Muscle of leg (tissue), 11 donors: ENCODE measurements around the gene DUSP28. TPM values are rescaled to one million over a fixed set of nuclear protein-coding genes. Genes with fewer than 3 reads are reported as not detected.

Experiments used
- DNase-seq: peaks from one replicate; pipeline ENCODE4 v3.0.0; 2013
- H3K27ac ChIP-seq: one replicate; pipeline ENCODE4 v1.5.1; 2013; ENCODE audit warnings: mild to moderate bottlenecking, low read length, control low read depth
- H3K27me3 ChIP-seq: one replicate; pipeline ENCODE4 v1.6.1; 2013; ENCODE audit warnings: low read length; ENCODE audit not compliant: control insufficient read depth, insufficient read depth
- H3K36me3 ChIP-seq: one replicate; pipeline ENCODE4 v1.6.1; 2013; ENCODE audit warnings: low read length; ENCODE audit not compliant: control insufficient read depth, insufficient read depth
- H3K4me1 ChIP-seq: one replicate; pipeline ENCODE4 v1.6.1; 2013; ENCODE audit warnings: low read length; ENCODE audit not compliant: control insufficient read depth, insufficient read depth
- H3K4me3 ChIP-seq: one replicate; pipeline ENCODE4 v1.5.1; 2013; ENCODE audit warnings: low read length, control low read depth
- H3K9me3 ChIP-seq: replicated peaks from 2 replicates; pipeline ENCODE4 v1.6.1; 2013; ENCODE audit warnings: low read depth, low read length; ENCODE audit not compliant: control insufficient read depth
- WGBS: methylation state at CpG from one replicate; pipeline ENCODE4 v1.1.5; 2013; ENCODE audit warnings: missing lambda C conversion rate; ENCODE audit not compliant: insufficient coverage; 5-methylcytosine and 5-hydroxymethylcytosine counted together
- polyA plus RNA-seq, 8 donors: library from polyadenylated mRNA; unstranded; fragments of 120-200 nt; gene quantifications; one replicate each; pipeline versions ENCODE4 v1.2.1 to v1.2.3, GENCODE V29; 2013; ENCODE audit warnings: inconsistent platforms in 1 of 8, low replicate concordance in 1 of 8; ENCODE audit not compliant: insufficient read length in 8 of 8, insufficient read depth in 1 of 8
- total RNA-seq: library from RNA; stranded (reverse); fragments of 120-200 nt; gene quantifications from one replicate; pipeline ENCODE4 v1.2.4, GENCODE V29; 2013

The DUSP28 gene
- total and polyA plus RNA-seq, 9 donors, result 6.6 to 13.5 (median 10.7) TPM

DNA sequence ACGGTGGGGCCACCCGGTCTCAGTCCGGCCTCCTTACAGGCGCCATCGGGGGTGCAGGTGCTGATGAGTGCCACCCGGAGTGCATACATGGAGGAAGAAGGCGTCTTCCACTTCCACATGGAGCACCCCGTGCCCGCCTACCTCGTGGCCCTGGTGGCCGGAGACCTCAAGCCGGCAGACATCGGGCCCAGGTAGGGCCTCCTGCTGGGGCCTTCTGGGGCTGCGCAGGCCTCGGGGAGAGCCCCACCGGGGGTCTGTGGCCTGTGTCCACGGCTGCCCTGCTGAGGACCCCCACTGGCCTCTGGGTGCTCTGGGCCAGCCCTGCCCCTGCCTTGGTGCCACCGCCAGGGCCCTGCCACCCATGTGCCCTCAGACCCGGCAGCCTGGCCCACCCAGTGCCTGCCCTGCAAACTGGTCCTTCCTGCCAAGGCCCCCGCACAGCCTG lies 12.9 kb downstream of the DUSP28 start:
- Histone ChIP-seq H3K9me3 (no peaks in the 10 kb centered on the region), H3K27me3 (no peaks in the 10 kb centered on the region), H3K27ac (no peak overlapping the region), H3K4me3 (no peak overlapping the region), H3K36me3 (peaks cover 43% of the 10 kb centered on the region), H3K4me1 (peaks cover 15% of the 10 kb centered on the region)
- 87% methylated on average over 17 of the region's 20 CpGs for WGBS
- DNase-seq, result no peak

DNA sequence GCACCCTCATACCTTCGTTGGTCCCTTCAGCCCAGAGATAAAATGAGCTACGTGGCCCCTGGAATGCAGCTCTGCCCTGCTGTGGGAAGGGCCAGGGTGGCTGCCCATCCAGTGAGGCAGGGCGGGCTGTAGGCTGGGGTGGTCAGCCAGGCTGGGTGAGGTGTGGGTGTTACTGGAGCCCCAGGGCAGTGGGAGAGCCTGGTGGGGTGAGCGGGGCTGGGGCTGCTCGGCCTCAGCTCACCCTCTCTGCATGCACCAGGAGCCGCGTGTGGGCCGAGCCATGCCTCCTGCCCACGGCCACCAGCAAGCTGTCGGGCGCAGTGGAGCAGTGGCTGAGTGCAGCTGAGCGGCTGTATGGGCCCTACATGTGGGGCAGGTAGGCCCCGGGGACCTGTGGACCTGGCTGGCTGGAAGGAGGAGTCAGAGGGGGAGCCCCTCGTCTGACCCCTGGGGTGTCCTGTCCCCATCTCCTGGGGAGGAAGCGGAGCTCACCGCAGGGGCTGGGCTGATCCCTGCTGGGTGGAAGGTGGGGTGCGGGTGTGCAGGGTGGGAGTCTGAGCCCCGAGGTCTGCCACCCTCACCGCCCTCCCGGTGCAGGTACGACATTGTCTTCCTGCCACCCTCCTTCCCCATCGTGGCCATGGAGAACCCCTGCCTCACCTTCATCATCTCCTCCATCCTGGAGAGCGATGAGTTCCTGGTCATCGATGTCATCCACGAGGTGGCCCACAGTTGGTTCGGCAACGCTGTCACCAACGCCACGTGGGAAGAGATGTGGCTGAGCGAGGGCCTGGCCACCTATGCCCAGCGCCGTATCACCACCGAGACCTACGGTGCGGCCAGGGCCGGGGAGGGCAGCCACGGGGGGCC lies 13.6 kb downstream of the DUSP28 start:
- H3K4me3 ChIP-seq, result no peak overlapping the region
- WGBS, result 87% methylated on average over 32 of the region's 37 CpGs
- no peaks in the 10 kb centered on the region for H3K9me3 ChIP-seq
- H3K36me3 ChIP-seq, result peaks cover 48% of the 10 kb centered on the region
- H3K27ac ChIP-seq, result no peak overlapping the region
- H3K27me3 ChIP-seq, result no peaks in the 10 kb centered on the region
- DNase-seq, result no peak
- peaks cover 15% of the 10 kb centered on the region for H3K4me1 ChIP-seq

DNA sequence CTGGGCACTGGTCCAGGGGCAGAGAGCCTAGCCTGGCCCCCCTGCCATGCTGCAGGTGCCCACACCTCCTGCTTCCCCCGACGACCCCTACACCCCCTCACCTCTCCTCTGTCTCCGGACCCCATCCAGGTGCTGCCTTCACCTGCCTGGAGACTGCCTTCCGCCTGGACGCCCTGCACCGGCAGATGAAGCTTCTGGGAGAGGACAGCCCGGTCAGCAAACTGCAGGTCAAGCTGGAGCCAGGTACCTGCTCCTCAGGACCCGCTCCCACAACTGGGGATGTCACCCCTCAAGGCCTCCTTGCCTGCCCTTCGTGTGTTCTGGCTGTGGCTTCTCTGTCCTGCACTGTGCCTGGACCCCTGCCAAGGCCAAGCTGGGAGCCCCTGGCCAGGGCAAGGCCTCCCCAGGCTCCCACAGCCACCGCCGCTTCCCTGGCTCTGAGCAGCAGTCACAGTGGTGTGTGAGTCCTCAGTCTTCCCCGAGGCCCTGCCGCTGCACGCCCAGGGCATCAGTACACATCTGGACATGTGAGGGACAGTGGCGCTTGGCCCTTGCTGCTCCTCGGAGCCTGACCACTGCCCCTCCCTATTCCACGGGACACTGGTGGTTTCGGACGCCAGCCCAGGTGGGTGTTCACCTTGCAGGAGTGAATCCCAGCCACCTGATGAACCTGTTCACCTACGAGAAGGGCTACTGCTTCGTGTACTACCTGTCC lies 14.4 kb downstream of the DUSP28 start:
- Histone ChIP-seq H3K36me3 (peaks cover 54% of the 10 kb centered on the region), H3K4me1 (peaks cover 13% of the 10 kb centered on the region), H3K9me3 (no peaks in the 10 kb centered on the region), H3K4me3 (no peak overlapping the region), H3K27me3 (no peaks in the 10 kb centered on the region), H3K27ac (no peak overlapping the region)
- no peak for DNase-seq
- WGBS, result 78% methylated on average over 20 of the region's 21 CpGs

DNA sequence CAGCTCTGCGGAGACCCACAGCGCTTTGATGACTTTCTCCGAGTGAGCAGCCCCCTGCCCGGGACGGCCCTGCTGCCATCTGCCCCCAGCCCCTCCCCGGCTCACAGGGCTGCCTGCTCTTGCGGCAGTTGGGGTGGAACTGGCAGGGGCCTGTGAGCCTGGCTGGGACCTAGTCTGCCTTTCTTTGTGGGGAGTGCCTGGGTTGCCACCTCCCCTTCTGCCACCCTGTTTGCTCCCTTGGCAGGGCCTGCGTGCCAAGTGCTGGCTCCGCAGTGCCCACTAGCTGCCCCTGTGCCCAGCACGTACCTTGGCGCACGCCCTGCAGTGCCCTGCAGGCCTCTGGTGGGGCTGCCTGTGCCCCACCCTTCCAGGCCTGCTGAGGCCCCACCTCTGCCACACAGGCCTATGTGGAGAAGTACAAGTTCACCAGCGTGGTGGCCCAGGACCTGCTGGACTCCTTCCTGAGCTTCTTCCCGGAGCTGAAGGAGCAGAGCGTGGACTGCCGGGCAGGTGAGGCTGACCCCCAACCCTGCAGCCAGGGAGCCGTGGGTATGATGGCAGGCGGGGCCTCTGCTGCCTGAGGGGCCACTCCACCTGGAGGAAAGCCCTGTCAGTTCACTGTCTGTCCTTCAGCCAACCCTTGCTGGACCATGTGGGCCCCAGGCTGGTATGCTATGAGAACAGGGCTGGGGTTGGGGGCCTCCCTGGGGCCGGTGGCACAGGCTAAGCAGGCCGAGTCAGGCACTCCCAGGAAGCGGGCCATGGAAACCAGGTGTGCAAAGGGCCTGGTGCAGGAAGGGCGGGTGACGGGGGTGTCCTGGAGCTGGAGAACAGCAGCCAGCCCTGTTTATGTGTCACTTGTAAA lies 15.2 kb downstream of the DUSP28 start:
- peaks cover 7% of the 10 kb centered on the region for H3K4me1 ChIP-seq
- 84% methylated on average over 23 of the region's 23 CpGs for WGBS
- no peaks in the 10 kb centered on the region for H3K27me3 ChIP-seq
- no peaks in the 10 kb centered on the region for H3K9me3 ChIP-seq
- H3K36me3 ChIP-seq, result peaks cover 55% of the 10 kb centered on the region
- H3K4me3 ChIP-seq, result no peak overlapping the region
- no peak for DNase-seq
- H3K27ac ChIP-seq, result no peak overlapping the region

DNA sequence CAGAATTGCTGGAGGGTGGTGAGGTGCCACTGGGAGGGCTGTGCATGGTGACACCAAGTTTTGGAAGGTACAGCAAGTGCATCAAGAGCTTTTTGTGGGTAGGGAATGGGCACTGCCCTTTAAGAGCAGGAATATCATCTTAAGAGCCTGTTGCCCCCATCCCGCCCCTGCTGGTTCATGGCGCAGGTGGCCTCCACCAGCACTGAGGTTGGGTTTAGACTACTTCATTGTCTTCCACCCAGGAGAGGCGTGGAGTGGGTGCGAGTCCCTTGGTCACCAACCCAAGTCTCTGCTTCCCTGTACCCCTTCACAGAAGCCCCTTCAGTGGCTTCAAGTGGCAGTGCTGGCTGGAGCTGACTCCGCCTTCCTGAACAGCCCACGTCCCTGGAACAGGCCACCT lies 15.9 kb downstream of the DUSP28 start:
- no peak for DNase-seq
- 96% methylated on average over 4 of the region's 6 CpGs for WGBS
- no peak overlapping the region for H3K4me3 ChIP-seq
- no peak overlapping the region for H3K27ac ChIP-seq
- H3K4me1 ChIP-seq, result peaks cover 6% of the 10 kb centered on the region
- H3K36me3 ChIP-seq, result peaks cover 58% of the 10 kb centered on the region
- H3K9me3 ChIP-seq, result no peaks in the 10 kb centered on the region
- no peaks in the 10 kb centered on the region for H3K27me3 ChIP-seq

DNA sequence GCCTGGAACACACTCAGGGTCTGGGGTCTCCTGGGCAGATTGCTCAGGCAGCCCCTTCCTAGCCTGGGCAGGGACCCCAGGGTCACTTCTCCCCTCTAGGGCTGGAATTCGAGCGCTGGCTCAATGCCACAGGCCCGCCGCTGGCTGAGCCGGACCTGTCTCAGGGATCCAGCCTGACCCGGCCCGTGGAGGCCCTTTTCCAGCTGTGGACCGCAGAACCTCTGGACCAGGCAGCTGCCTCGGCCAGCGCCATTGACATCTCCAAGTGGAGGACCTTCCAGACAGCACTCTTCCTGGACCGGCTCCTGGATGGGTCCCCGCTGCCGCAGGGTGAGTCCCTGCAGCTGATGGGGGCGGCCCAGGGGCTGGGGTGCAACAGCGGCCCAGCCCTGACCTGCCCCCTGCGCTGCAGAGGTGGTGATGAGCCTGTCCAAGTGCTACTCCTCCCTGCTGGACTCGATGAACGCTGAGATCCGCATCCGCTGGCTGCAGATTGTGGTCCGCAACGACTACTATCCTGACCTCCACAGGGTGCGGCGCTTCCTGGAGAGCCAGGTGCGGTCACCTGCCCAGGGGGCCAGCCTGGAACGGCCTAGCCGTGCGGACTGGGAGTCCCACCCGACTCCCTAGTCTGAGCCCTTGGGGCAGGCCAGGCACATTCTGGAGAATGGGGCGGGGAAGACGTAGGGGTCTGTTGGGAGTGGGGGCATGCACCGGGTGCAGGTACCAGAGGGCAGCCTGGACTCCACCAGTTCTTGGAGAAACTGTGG lies 16.5 kb downstream of the DUSP28 start:
- Histone ChIP-seq H3K27ac (no peak overlapping the region), H3K9me3 (peaks cover 2% of the 10 kb centered on the region), H3K27me3 (no peaks in the 10 kb centered on the region), H3K4me1 (peaks cover 4% of the 10 kb centered on the region), H3K4me3 (no peak overlapping the region), H3K36me3 (peaks cover 58% of the 10 kb centered on the region)
- DNase-seq, result no peak
- WGBS, result 91% methylated on average over 30 of the region's 32 CpGs

DNA sequence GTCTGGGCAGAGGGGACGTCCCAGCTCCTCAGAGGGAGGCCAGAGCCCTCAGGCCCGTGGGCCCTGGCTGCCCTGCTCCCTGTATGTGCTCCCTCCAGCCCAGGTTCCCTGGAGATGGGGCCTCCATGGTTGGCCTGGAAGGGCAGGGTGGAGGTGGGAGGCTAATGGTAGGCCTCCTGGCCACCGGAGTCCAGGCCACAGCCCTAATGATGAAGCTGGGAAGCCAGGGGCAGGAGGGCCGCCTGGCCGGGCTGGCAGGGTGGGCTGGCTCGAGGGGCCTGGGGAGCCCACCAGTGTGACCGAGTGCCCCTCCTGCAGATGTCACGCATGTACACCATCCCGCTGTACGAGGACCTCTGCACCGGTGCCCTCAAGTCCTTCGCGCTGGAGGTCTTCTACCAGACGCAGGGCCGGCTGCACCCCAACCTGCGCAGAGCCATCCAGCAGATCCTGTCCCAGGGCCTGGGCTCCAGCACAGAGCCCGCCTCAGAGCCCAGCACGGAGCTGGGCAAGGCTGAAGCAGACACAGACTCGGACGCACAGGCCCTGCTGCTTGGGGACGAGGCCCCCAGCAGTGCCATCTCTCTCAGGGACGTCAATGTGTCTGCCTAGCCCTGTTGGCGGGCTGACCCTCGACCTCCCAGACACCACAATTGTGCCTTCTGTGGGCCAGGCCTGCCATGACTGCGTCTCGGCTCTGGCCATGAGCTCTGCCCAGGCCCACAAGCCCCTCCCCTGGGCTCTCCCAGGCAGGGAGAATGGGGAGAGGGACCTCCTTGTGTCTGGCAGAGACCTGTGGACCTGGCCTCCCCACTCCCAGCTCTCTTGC lies 17.3 kb downstream of the DUSP28 start:
- Histone ChIP-seq H3K9me3 (peaks cover 2% of the 10 kb centered on the region), H3K27ac (no peak overlapping the region), H3K36me3 (peaks cover 58% of the 10 kb centered on the region)

DNA sequence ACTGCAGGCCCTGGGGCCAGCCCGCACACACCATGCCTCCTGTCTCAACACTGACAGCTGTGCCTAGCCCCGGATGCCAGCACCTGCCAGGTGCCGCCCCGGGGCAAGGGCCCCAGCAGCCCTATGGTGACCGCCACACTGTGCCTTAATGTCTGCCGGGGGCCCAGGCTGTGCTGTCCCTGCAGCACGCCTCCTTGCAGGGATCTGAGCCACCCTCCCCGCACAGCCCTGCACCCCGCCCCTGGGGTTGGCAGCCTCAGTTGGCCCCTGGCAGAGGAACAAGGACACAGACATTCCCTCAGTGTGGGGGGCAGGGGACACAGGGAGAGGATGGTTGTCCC lies 17.9 kb downstream of the DUSP28 start:
- Histone ChIP-seq H3K27ac (no peak overlapping the region), H3K9me3 (peaks cover 2% of the 10 kb centered on the region), H3K27me3 (no peaks in the 10 kb centered on the region), H3K36me3 (peaks cover 59% of the 10 kb centered on the region), H3K4me1 (peaks cover 4% of the 10 kb centered on the region), H3K4me3 (no peak overlapping the region)
- 96% methylated on average over 4 of the region's 9 CpGs for WGBS
- no peak for DNase-seq

More for the DNA sequence above, 17.3 kb downstream of the DUSP28 start:
- DNase-seq, result no peak
- Histone ChIP-seq H3K4me1 (peaks cover 4% of the 10 kb centered on the region), H3K4me3 (no peak overlapping the region), H3K27me3 (no peaks in the 10 kb centered on the region)
- WGBS, result 80% methylated on average over 26 of the region's 26 CpGs

DNA sequence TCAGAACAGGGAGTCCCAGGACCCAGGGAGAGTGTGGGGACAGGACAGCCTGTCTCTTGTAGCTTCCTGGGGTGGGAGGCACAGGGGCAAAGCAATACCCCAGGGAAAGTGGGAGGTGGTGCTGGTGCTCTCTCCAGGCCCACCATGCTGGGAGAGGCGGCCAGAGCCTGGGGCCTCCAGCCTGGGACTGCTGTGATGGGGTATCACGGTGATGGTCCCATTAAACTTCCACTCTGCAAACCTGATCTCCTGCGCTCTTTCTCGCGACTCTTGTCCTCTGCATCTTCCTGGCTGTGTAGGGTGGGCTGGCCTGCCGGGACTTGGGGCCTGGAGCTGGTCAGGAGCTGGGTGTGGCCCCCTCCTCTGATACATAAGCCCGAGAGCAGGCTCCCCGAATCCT lies 18.3 kb downstream of the DUSP28 start:
- Histone ChIP-seq H3K4me1 (peaks cover 4% of the 10 kb centered on the region), H3K9me3 (peaks cover 2% of the 10 kb centered on the region), H3K4me3 (no peak overlapping the region), H3K27me3 (no peaks in the 10 kb centered on the region), H3K36me3 (peaks cover 59% of the 10 kb centered on the region), H3K27ac (no peak overlapping the region)
- WGBS, result 58% methylated on average over 2 of the region's 8 CpGs
- DNase-seq, result no peak
